ACC112 (cell line): ENCODE results near the gene ME1.

ENCODE experiments used
- H2AFZ ChIP-seq: fragments of 200-600 bp; sonication (generic); one replicate; pipeline ENCODE4 v1.6.0; 2017; ENCODE audit warnings: antibody characterized with exemption, low read length; ENCODE audit not compliant: unreplicated experiment
- H3K27ac ChIP-seq: fragments of 200-600 bp; sonication (generic); 2 replicates; pipeline ENCODE4 v1.5.1; 2014; ENCODE audit warnings: low read depth, mild to moderate bottlenecking, antibody characterized with exemption, low read length, moderate library complexity
- H3K27me3 ChIP-seq: fragments of 200-600 bp; sonication (generic); 2 replicates; pipeline ENCODE4 v1.6.1; 2014; ENCODE audit warnings: mild to moderate bottlenecking, antibody characterized with exemption, low read length, moderate library complexity, mixed read lengths; ENCODE audit not compliant: insufficient read depth
- H3K36me3 ChIP-seq: fragments of 200-600 bp; sonication (generic); 2 replicates; pipeline ENCODE4 v1.6.1; 2016; ENCODE audit warnings: mild to moderate bottlenecking, antibody characterized with exemption, low read length, moderate library complexity, mixed read lengths; ENCODE audit not compliant: insufficient read depth
- H3K4me1 ChIP-seq: fragments of 200-600 bp; sonication (generic); one replicate; pipeline ENCODE4 v1.6.1; 2016; ENCODE audit warnings: low read length, mixed read lengths; ENCODE audit not compliant: insufficient read depth, unreplicated experiment, control insufficient read depth
- H3K4me3 ChIP-seq: fragments of 200-600 bp; sonication (generic); 2 replicates; pipeline ENCODE4 v1.5.1; 2014; ENCODE audit warnings: mild to moderate bottlenecking, low read depth, low read length
- H3K79me2 ChIP-seq: fragments of 200-600 bp; sonication (generic); one replicate; pipeline ENCODE4 v1.6.0; 2016; ENCODE audit warnings: low read length; ENCODE audit not compliant: control insufficient read depth, unreplicated experiment, insufficient read depth

Gene ME1

GRCh38 chr6:83221889-83222479 lies 208.9 kb downstream of the ME1 start:
- no peak overlapping the region for H3K27ac ChIP-seq
- H3K4me1 ChIP-seq = peaks cover 12% of the 10 kb centered on the region
- no peak overlapping the region for H2AFZ ChIP-seq
- no peaks in the 10 kb centered on the region; the same call in 1 of the 2 replicates for H3K36me3 ChIP-seq
- H3K4me3 ChIP-seq = no peak overlapping the region
- H3K27me3 ChIP-seq = no peaks in the 10 kb centered on the region
- no peaks in the 10 kb centered on the region for H3K79me2 ChIP-seq

DNA sequence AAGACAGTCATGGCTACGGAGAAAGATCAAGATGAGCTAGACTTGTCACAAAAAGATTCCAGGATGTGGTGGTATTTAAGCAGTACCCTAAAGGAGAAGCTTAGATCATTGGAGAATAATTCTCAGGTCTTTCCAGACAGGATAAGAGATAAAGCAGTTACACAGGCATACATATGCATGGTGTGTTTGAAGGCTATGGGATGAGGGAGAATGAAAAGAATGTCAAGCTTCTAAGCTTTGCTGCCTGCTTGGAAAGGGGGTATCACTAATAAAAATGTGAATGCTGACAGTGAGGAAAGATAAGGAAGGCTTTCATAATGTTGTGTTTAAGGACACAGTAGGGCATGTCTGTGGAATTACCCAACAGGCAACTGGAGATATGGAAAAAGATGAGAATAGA lies 209.6 kb downstream of the ME1 start:
- Histone ChIP-seq H3K36me3 (no peaks in the 10 kb centered on the region; the same call in 1 of the 2 replicates), H3K79me2 (no peaks in the 10 kb centered on the region), H3K27me3 (no peaks in the 10 kb centered on the region), H3K27ac (no peak overlapping the region), H2AFZ (no peak overlapping the region), H3K4me3 (no peak overlapping the region), H3K4me1 (peaks cover 4% of the 10 kb centered on the region)

DNA sequence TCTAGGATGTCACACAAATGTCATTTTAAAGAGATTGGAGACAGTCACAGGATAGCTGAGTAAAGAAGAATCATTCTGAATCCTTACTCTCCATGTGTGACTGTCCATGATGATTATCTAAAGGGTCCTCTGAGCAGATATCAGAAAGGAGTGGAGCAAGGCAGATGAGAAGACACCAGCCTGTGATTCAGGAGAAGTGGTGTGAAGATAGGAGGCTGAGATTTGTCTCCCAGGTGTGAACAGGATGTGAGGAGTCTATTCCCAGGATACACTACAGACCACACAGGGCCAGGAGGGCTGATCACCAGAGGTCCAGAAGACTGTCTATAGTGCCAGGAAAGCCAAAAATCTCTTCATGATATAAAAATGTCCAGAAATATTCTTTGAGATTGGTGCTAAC lies 210.7 kb downstream of the ME1 start:
- Histone ChIP-seq H3K4me3 (no peak overlapping the region), H2AFZ (no peak overlapping the region), H3K4me1 (no peaks in the 10 kb centered on the region), H3K27ac (no peak overlapping the region), H3K36me3 (no peaks in the 10 kb centered on the region; the same call in 1 of the 2 replicates), H3K79me2 (no peaks in the 10 kb centered on the region), H3K27me3 (no peaks in the 10 kb centered on the region)

DNA sequence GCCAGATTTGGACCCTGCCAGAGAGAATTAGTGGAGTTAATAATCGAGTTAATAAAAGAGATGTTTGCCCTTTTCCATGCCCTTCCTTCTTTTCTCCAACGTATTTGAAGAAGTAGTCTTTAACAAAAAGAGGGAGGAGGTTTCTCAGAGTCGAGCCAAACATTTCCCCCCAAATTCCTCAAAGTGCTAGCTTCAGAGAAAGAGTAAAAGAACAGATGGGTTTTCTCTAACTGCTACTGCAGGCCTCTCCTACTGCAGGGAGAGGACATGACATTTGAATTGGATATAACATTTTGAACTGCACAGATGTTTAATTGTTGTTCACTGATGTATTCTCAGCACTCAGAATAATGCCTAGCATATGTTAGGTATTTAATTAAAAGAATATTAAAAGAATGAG lies 212.2 kb downstream of the ME1 start:
- H3K4me3 ChIP-seq = no peak overlapping the region
- no peaks in the 10 kb centered on the region for H3K4me1 ChIP-seq
- no peaks in the 10 kb centered on the region for H3K27me3 ChIP-seq
- no peaks in the 10 kb centered on the region for H3K79me2 ChIP-seq
- H3K27ac ChIP-seq = no peak overlapping the region
- H3K36me3 ChIP-seq = no peaks in the 10 kb centered on the region; the same call in 1 of the 2 replicates
- no peak overlapping the region for H2AFZ ChIP-seq

GRCh38 chr6:83216806-83217205 lies 214.0 kb downstream of the ME1 start:
- Histone ChIP-seq H3K36me3 (no peaks in the 10 kb centered on the region; the same call in 1 of the 2 replicates), H3K79me2 (no peaks in the 10 kb centered on the region), H3K4me3 (no peak overlapping the region), H2AFZ (no peak overlapping the region), H3K27ac (no peak overlapping the region), H3K27me3 (no peaks in the 10 kb centered on the region), H3K4me1 (no peaks in the 10 kb centered on the region)

DNA sequence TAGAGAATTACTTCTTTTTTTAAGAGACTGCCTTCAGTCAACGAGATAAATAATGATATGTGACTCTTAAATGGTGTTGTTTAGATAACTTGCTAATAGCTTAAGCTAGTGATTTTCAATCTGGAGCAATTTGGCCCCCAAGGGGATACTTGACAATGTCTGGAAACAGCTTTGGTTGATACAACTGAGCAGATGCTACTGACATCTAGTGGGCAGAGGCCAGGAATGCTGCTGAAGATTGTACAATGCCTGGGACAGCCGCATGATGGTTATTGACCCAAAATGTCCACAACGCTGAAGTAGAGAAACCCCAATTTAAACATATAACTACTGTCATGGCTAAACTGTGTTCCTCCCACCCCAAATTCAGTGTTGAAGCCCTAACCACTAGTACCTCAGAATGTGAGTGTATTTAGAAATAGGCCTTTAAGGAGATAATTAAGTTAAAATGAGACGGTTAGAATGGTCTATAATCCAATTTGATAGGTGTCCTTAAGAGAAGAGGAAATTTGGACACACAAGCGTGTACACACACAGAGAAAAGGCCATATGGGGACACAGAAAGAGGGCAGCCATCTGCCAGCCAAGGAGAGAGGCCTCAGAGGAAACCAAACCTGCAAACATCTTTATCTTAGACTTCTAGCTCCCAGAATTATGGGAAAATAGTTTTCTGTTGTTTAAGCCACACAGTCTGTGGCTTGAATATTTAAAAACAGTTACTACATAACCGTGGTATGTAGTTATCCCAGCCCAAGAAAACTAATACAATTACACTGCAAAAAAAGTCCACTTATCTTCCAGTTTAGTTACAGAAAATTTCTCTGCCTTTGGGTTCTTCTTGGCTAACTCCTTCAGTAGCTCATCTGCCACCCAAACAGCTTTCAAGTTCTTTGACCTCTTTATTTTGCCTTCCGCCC lies 215.5 kb downstream of the ME1 start:
- peak overlapping the region; percentile 67 for H2AFZ ChIP-seq
- H3K79me2 ChIP-seq = no peaks in the 10 kb centered on the region
- H3K4me1 ChIP-seq = no peaks in the 10 kb centered on the region
- H3K27me3 ChIP-seq = no peaks in the 10 kb centered on the region
- no peaks in the 10 kb centered on the region; the same call in 1 of the 2 replicates for H3K36me3 ChIP-seq
- H3K4me3 ChIP-seq = no peak overlapping the region
- no peak overlapping the region for H3K27ac ChIP-seq

DNA sequence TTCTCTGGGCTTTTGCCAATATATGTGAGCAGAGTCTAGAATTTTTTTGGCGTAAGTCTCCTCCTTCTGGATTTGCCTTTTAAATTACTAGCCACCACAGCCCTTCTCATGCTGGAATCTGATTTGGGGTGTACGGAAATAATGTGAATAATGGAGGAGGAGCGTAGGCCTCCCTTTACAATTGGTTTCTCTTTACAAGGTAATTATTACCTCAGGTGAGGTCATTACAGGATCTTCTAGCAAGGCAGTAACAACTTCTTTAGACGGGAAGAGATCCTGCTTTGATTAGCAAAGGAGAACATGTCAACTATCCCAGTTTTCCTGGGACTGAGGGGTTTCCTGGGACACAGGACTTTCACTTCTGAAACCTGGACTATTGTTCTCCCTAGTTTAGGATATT lies 228.8 kb downstream of the ME1 start:
- Histone ChIP-seq H3K4me1 (peaks cover 28% of the 10 kb centered on the region), H3K4me3 (no peak overlapping the region), H3K27me3 (no peaks in the 10 kb centered on the region), H2AFZ (no peak overlapping the region), H3K36me3 (no peaks in the 10 kb centered on the region), H3K27ac (no peak overlapping the region), H3K79me2 (no peaks in the 10 kb centered on the region)

GRCh38 chr6:83199863-83200225 lies 231.0 kb downstream of the ME1 start:
- Histone ChIP-seq H2AFZ (no peak overlapping the region), H3K4me1 (peaks cover 28% of the 10 kb centered on the region), H3K4me3 (no peak overlapping the region), H3K27me3 (no peaks in the 10 kb centered on the region), H3K27ac (peak overlapping the region; percentile 56; the same call in 1 of the 2 replicates), H3K79me2 (no peaks in the 10 kb centered on the region), H3K36me3 (no peaks in the 10 kb centered on the region)

DNA sequence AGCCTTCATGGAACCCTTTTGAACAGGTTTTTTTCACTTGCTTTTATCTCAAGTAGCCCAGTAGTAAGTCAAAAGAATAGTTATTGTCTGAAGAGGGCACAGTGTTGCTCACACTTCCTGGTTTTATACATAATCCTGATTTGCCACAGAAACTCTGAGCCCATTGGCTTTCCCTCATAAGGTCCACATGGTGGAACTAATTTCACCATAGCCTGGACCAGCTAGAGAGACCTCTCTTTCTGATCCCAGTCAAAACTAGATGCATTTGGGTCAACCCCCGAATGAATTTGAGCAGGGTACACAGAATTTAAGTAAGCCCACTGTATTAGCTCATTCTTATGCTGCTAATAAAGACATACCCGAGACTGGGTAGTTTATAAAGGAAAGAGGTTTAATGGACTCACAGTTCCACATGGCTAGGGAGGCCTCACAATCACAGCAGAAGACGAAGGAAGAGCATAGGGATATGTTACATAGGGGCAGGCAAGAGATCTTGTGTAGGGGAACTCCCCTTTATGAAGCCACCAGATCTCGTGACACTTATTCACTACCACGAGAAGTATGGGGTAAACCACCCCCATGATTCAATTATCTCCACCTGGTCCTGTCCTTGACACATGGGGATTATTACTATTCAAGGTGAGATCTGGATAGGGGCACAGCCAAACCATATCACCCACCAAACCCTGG lies 231.5 kb downstream of the ME1 start:
- no peaks in the 10 kb centered on the region for H3K27me3 ChIP-seq
- H3K4me1 ChIP-seq = peaks cover 31% of the 10 kb centered on the region
- no peak overlapping the region for H2AFZ ChIP-seq
- no peaks in the 10 kb centered on the region for H3K36me3 ChIP-seq
- peak overlapping the region; percentile 56 for H3K27ac ChIP-seq
- no peaks in the 10 kb centered on the region for H3K79me2 ChIP-seq
- peak overlapping the region; percentile 23; the same call in 1 of the 2 replicates for H3K4me3 ChIP-seq

DNA sequence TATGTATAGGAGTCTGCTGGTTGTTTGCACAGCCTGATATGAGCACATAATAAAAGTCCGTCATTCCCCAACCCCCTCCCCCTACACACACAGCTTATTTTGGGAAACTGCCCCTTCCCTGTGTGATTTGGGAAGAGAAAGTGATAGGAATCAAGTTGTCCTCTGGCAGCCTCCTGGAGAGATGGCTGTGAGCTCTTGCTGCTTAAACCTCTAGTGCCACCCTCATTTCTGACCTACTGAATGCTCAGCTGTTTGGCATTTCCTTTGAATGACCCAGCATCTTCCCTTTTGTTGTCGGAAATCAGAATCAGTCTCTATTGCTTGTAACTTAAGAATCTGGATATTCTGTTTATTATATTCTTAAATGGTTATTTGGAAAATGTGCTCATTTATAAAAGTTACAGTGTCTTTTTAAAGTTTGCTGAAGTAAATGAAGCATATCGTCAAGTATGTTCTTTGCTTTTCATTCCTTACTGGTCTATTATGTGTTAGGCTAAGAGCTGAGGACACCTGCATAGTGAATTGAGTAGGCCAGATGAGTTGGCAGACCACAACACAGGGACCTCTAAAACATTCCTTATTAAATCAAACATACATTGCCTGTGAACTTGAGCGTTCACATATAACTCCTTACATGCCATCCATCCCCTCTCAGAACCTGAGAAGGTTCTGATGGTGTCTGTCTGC lies 232.2 kb downstream of the ME1 start:
- H3K4me1 ChIP-seq = peaks cover 33% of the 10 kb centered on the region
- H3K27ac ChIP-seq = peak overlapping the region; percentile 56
- H2AFZ ChIP-seq = no peak overlapping the region

More for the DNA sequence above, 232.2 kb downstream of the ME1 start:
- H3K36me3 ChIP-seq = no peaks in the 10 kb centered on the region
- peak overlapping the region; percentile 23; the same call in 1 of the 2 replicates for H3K4me3 ChIP-seq
- H3K79me2 ChIP-seq = no peaks in the 10 kb centered on the region
- no peaks in the 10 kb centered on the region for H3K27me3 ChIP-seq
